Head of caudate nucleus (tissue), 42 donors: ENCODE measurements around the gene AK5.

ENCODE experiments used
- DNase-seq, 42 donors: peaks; one replicate each; pipeline versions ENCODE4 v3.0.0 to v3.0.0-alpha.2; 2020 to 2021; ENCODE audit warnings: mixed read lengths in 7 of 42
- intact Hi-C: fragments of 100-400 bp; cut with DNase I; formaldehyde crosslinking; loops from one replicate; pipeline ENCODE4 v1.15.0; 2022

The AK5 gene

DNA sequence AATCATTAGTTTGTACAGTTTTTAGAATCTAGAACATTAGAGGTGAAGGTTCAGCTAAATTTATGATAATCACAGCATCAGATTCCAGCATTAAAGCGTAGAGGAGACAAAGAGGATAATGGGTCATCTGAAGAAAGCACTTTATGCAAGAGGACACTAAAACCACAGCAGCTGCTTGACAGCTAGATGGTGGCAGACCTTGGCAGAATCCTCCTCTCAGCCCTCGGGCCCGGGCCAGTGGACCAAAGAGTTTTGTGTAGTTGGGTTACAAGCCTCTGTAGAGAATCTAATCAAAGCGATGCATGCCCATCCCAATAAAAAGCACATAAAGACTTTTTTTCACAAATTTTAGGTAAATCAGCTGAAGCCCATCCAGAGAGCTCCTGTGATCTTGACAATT, 59.4 kb downstream of the AK5 start:
- DNase-seq: peak in 11 of 42 donors; percentile 9 to 66 (median 35)
- intact Hi-C loops: no loop called here

- no peak for DNase-seq
- intact Hi-C loops: no loop called here
These were observed 60.9 kb downstream of the AK5 start for GRCh38 chr1:77342745-77343144.

- DNase-seq: peak in 2 of 42 donors; percentile 11 to 39
- intact Hi-C loops: no loop called here
These were observed 65.8 kb downstream of the AK5 start for GRCh38 chr1:77347646-77348045.

GRCh38 chr1:77348549-77348948, 66.7 kb downstream of the AK5 start:
- intact Hi-C loops: no loop called here
- DNase-seq: no peak

- intact Hi-C loops: no loop called here
- peak in 7 of 42 donors; percentile 16 to 60 (median 24) for DNase-seq
These were observed 67.5 kb downstream of the AK5 start for GRCh38 chr1:77349275-77349674.

DNA sequence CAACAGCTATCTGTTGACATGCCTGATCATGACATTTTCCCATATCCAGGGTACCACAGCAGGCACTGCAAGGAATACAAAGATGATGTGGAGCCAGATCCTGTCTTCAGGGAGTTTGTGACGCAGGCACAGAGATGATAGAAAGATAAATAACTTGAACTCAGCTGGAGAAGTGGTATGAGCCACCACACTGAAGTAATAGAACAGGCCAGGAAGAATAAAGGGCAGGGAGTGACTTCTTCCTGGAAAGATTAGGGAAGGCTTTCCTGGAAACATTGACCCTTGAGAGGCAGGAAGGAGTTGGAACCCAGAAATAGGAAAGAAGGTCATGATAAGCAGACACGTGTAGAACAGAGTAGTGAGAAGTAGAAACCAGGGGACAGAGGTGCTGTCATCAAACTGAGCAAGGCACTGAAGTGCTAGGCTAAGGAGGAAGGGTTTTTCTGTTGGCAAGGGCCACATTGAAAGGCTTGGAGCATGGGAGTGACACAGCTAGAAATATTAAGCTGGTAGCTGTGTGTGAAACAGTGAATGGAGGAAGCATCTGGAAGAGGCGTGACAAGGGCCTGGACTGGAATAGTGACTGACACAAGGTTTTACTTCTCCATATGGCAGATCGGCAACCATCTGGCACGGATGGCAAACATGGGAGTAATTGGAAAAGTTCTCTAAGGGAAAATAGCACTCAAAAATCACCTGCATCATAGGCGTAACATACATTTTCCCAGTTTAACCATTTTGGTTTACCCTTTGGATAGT, 68.4 kb downstream of the AK5 start:
- DNase-seq: no peak
- intact Hi-C loops: no loop called here

GRCh38 chr1:77354536-77354935, 72.7 kb downstream of the AK5 start:
- intact Hi-C loops: no loop called here
- no peak for DNase-seq

- intact Hi-C loops: no loop called here
- DNase-seq: no peak
These were observed 73.2 kb downstream of the AK5 start for GRCh38 chr1:77355010-77355409.

GRCh38 chr1:77356136-77356535, 74.3 kb downstream of the AK5 start:
- no peak for DNase-seq

DNA sequence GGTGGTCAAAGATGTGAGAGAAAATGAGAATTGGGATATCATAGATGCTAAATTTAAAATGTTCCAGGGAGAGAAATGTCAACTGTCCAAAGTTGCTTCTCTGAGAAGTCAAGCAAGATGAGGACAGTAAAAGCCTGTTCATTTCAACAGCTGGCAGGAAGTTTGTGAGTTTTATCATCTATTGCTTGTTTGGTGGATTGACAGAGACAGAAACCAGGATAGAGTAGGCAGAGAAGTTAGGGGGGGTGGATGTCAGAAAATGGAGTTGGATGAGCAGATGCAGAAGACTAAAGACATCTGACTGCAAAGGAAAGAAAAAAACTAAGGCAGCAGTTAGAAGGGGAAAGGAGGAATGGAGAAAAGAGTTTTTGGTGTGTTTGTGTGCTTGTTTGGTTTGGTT, 78.4 kb downstream of the AK5 start:
- intact Hi-C loops: no loop called here
- no peak for DNase-seq

More at GRCh38 chr1:77356136-77356535, 74.3 kb downstream of the AK5 start:
- intact Hi-C loops: no loop called here

- peak in 15 of 42 donors; percentile 4 to 74 (median 28) for DNase-seq
- intact Hi-C loops: no loop called here
These were observed 79.8 kb downstream of the AK5 start for GRCh38 chr1:77361621-77362020.

DNA sequence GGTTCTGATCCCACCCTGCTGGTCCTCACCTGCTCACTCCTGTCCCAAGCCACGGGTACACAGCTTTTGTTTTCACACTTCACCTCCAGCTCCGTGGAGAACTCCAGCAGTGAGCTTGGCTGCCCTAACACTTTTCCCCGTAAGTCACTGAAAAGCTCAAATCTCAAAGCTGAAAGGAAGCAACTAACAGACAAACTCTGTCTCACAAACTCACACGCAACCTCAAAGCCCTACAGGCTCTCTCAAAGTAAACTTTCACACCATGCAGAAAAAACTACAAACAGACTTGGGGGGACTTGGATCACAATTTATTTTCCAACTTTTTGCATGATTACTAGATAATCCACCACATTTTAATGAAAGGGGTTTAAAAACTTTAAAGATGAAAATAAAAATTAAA, 88.3 kb downstream of the AK5 start:
- intact Hi-C loops: no loop called here

GRCh38 chr1:77370583-77371306, 88.9 kb downstream of the AK5 start:
- intact Hi-C loops: no loop called here
- DNase-seq: peak in 1 of 42 donors; percentile 45

More for the DNA sequence above, 88.3 kb downstream of the AK5 start:
- no peak for DNase-seq

DNA sequence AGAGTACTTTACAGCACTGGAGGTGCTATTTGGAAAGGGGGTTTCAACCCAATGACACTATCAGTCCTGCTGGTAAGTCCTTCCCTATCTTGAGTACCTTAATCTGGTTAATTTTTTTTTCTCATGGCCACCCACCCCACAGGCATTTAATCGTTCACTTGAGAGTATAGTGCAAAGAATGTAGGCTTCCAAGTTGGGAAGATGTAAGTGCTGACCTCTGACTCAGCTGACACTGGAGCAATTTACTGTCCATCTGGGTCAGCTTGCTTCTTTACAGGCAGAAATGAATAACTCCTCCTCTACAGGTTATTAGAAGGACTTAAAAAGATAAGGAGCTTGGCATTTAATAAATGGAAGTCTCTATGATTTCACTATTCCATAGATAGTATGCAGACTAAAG, 89.6 kb downstream of the AK5 start:
- intact Hi-C loops: no loop called here
- no peak for DNase-seq

- no peak for DNase-seq
- intact Hi-C loops: no loop called here
These were observed 91.9 kb downstream of the AK5 start for GRCh38 chr1:77373702-77374101.

DNA sequence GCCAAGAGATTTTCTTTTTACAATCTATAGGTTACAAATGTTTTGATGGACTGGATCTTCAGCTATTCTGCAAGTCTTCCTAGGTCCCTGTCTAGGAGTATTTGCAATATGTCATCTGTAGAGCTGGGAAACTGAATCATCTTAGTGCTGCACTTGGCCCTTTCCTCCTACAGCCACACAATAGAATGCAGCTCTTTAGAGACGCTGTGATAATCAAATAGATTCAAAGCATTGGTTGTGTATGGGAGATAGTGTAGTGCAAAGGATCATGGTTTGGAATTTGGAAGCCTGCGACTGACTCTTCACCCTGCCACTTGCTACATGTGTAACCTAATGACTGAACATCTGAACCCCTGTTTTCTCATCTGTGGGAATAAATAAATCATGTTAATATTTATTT, 93.7 kb downstream of the AK5 start:
- intact Hi-C loops: no loop called here
- DNase-seq: no peak

GRCh38 chr1:77375990-77376389, 94.2 kb downstream of the AK5 start:
- intact Hi-C loops: no loop called here
- no peak for DNase-seq

DNA sequence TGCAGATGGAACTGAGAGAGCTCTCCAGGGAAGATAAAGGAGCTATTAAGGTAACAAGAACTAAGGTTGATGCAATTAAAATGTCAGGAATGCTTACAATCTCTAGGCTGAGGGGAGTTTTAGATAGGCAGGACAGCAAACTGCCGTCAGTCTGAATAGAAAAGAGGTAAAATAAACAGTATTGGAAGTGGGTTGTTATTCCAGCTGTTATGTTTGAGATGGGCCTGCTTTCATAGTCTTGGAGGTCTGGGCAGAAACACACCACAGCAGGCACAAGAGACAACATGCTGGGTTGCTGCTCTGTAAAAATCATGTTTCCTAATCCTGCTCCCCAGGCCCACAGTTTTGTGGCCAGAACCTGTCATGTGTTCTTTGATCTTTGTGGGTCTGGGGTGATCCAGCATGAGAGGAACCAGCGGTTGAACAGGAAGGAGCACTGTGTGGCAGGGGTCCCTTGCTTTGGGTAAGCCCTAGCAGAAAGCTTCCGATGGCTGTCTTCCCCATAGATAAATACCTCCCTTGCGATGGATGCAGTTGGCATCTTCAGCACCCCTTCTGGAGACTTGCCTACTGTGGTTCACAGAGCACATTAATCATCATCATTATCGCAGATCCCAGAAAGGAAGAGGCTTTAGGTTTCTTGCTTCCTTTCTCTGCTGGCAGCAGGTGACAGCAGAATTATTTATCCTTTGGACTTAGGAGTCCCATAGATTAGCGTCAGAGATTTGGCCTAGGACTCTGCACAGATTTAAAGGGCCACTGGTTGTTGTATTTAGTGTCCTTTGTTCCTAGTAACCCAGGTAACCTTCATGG, 97.1 kb downstream of the AK5 start:
- intact Hi-C loops: no loop called here
- no peak for DNase-seq

DNA sequence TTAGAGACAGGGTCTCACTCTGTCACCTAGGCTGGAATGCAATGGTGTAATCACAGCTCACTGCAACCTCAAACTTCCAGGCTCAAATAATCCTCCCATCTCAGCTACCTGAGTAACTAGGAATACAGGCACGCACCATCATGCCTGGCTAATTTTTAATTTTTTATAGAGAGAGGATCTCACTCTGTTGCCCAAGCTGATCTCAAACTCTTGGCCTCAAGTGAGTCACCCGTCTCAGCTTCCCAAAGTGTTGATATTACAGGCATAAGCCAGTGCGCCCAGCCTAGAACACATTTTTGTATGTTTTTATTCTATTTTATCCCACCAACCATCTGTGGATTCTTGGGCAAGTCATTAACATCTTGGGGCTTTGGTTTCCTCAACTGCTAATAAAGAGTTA, 100.5 kb downstream of the AK5 start:
- intact Hi-C loops: no loop called here
- DNase-seq: no peak

DNA sequence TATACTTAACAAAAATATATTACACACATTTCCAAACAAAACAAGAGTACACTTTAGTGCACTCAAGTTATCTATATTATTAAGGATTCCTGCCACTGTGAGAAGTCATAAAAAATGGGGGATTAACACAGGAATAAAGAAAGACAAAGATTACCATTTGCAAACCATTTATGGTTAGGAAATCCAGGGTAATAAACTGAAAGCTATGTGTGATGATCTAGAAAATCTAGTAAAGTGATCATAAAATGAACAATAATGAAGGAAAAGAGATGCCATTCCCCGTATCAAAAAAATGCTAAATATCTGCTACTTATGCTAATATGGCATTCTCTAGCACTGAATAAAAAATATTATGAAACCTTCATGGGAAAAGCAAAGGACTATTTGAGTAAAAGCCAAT, 101.4 kb downstream of the AK5 start:
- intact Hi-C loops: no loop called here
- no peak for DNase-seq
